Right cardiac atrium (tissue), 5 donors: ENCODE data around the gene TOGARAM2. TPM values are rescaled to one million over a fixed set of nuclear protein-coding genes. Genes with fewer than 3 reads are reported as not detected.

Experiments used
- ATAC-seq, 2 donors: fragments of 200-7000 bp; cut with Tn5 transposase; one replicate each; pipeline versions ENCODE4 v1.8.0 to v1.9.1; 2020; ENCODE audit warnings: moderate library complexity in 2 of 2, mild to moderate bottlenecking in 1 of 2
- DNase-seq, 3 donors: peaks; one replicate each; pipeline ENCODE4 v3.0.0-alpha.2; 2020
- H3K27ac ChIP-seq: one replicate; pipeline ENCODE4 v1.5.1; 2013; ENCODE audit warnings: mild to moderate bottlenecking, low read length, control low read depth, moderate library complexity
- H3K27me3 ChIP-seq: one replicate; pipeline ENCODE4 v1.6.1; 2013; ENCODE audit not compliant: control insufficient read depth, insufficient read depth
- H3K4me1 ChIP-seq: one replicate; pipeline ENCODE4 v1.6.1; 2013; ENCODE audit warnings: low read length; ENCODE audit not compliant: control insufficient read depth, insufficient read depth
- H3K4me3 ChIP-seq: one replicate; pipeline ENCODE4 v1.5.1; 2013; ENCODE audit warnings: low read length, control low read depth
- H3K9me3 ChIP-seq: one replicate; pipeline ENCODE4 v1.6.1; 2013; ENCODE audit warnings: low read length; ENCODE audit not compliant: control insufficient read depth
- WGBS: extraction: QIAGEN DNeasy Blood & Tissue Kit; methylation state at CpG from one replicate; pipeline ENCODE4 v1.1.7; 2013; 5-methylcytosine and 5-hydroxymethylcytosine counted together
- intact Hi-C, 4 donors: fragments of 100-400 bp; cut with DNase I; formaldehyde crosslinking; loops; one replicate each; pipeline versions ENCODE4 v1.11.0 to v1.14.0; 2022 to 2023
- polyA plus RNA-seq: library from polyadenylated mRNA; stranded (reverse); fragments of 200-250 nt; gene quantifications from one replicate; pipeline ENCODE4 v1.2.3, GENCODE V29; 2013
- total RNA-seq, 4 donors: library from RNA; stranded (reverse); fragmentation: NEBNext Ultra II Directional; extraction: Animal tissue kit (Norgen Biotek cat#: 25700); gene quantifications; one replicate each; pipeline ENCODE4 v1.2.1, GENCODE V29; 2021
- donor health status: healthy with polysubstance abuse.
- donor health status: DM: no; HTN: yes; CAD: no.
- donor health status: DM: no; HTN: no; CAD: no.
- donor health status: DM: no; HTN: yes; CAD: no; lungs with severe emphysema.
- donor health status: DM: yes; HTN: yes; CAD: no.

Gene TOGARAM2
- total and polyA plus RNA-seq, 5 donors = 13.6 to 29.5 (median 24.0) TPM

DNA sequence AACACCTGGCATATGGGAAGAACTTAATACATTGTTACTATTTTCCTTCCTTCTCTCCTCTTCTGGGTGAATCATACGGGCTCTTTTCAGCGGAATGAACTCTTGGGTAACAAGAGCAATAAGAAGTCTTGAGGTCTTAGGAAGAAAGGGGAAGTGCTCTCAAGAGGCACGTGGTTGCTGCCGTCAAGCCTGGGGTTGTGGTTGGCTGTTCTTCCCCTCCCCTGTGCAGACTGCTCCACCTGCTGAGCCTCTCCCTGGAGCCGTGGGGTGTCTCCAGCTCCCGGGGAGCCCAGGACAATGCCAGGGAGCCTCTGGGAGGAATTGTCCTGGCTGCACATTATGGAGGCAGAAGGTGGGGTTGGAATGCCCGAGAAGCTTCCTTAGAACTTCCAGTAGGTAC lies 19.4 kb downstream of the TOGARAM2 start:
- no peak overlapping the region for H3K27ac ChIP-seq
- intact Hi-C loops = no loop called here
- no peaks in the 10 kb centered on the region for H3K27me3 ChIP-seq
- H3K9me3 ChIP-seq = no peaks in the 10 kb centered on the region
- no peaks in the 10 kb centered on the region for H3K4me1 ChIP-seq
- ATAC-seq = peak; percentile 42 to 44
- 74% methylated on average over 7 of the region's 7 CpGs for WGBS
- peak in 2 of 3 donors; percentile 44 to 78 for DNase-seq
- H3K4me3 ChIP-seq = no peak overlapping the region

- H3K27ac ChIP-seq = no peak overlapping the region
- no peak for ATAC-seq
- no peaks in the 10 kb centered on the region for H3K9me3 ChIP-seq
- H3K27me3 ChIP-seq = no peaks in the 10 kb centered on the region
- intact Hi-C loops = no loop called here
- no peaks in the 10 kb centered on the region for H3K4me1 ChIP-seq
- WGBS = 72% methylated on average over 5 of the region's 5 CpGs
- DNase-seq = no peak
- H3K4me3 ChIP-seq = no peak overlapping the region
These were observed 19.9 kb downstream of the TOGARAM2 start for GRCh38 chr2:29000956-29001355.

DNA sequence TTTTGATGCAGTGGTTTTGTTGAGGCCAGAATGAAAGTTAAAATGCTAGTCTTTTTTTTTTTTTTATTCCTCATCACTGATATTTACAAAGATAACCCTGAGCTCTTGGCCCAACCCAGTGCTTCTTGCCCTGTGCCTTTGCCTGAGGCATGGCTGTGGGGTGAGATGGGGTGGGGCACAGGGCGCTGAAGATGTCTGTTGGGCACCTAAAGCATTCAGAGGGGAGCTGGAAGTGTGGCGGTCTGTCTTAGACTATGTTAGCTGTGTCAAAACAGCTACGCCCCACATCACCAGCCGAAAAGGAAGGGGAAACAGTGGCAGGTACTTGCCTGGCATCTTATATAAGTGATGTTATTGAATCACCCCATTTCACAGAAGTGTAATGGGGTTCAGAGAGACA lies 20.7 kb downstream of the TOGARAM2 start:
- WGBS = 87% methylated on average over 4 of the region's 4 CpGs
- no peak overlapping the region for H3K4me3 ChIP-seq
- no peaks in the 10 kb centered on the region for H3K27me3 ChIP-seq
- no peak overlapping the region for H3K27ac ChIP-seq
- intact Hi-C loops = no loop called here
- DNase-seq (no peak), ATAC-seq (no peak)
- H3K9me3 ChIP-seq = no peaks in the 10 kb centered on the region
- H3K4me1 ChIP-seq = no peaks in the 10 kb centered on the region

- intact Hi-C loops = no loop called here
- no peak for DNase-seq
- H3K9me3 ChIP-seq = no peaks in the 10 kb centered on the region
- no peaks in the 10 kb centered on the region for H3K27me3 ChIP-seq
- ATAC-seq = no peak
- no peaks in the 10 kb centered on the region for H3K4me1 ChIP-seq
- no peak overlapping the region for H3K27ac ChIP-seq
- H3K4me3 ChIP-seq = no peak overlapping the region
- WGBS = 74% methylated on average over 1 of the region's 1 CpG
These were observed 23.7 kb downstream of the TOGARAM2 start for GRCh38 chr2:29004755-29005154.

DNA sequence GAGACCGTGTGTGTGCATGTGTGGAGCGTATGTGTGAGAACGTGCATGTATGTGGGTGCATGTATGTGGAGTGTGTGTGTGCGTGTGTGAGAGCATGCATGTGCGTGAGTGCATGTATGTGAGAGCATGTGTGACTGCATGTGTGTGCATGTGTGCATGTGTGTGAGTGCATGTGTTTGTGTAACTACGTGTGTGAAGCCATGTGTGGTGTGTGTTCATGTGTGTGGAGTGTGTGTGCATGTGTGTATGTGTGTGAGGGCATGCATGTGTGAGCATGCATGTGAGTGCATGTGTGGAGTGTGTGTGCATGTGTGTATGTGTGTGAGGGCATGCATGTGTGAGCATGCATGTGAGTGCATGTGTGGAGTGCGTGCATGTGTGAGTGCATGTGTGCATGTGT lies 24.2 kb downstream of the TOGARAM2 start:
- ATAC-seq = no peak
- H3K4me1 ChIP-seq = no peaks in the 10 kb centered on the region
- intact Hi-C loops = no loop called here
- 87% methylated on average over 7 of the region's 7 CpGs for WGBS
- H3K9me3 ChIP-seq = no peaks in the 10 kb centered on the region
- DNase-seq = no peak
- H3K27ac ChIP-seq = no peak overlapping the region
- no peak overlapping the region for H3K4me3 ChIP-seq
- H3K27me3 ChIP-seq = no peaks in the 10 kb centered on the region

DNA sequence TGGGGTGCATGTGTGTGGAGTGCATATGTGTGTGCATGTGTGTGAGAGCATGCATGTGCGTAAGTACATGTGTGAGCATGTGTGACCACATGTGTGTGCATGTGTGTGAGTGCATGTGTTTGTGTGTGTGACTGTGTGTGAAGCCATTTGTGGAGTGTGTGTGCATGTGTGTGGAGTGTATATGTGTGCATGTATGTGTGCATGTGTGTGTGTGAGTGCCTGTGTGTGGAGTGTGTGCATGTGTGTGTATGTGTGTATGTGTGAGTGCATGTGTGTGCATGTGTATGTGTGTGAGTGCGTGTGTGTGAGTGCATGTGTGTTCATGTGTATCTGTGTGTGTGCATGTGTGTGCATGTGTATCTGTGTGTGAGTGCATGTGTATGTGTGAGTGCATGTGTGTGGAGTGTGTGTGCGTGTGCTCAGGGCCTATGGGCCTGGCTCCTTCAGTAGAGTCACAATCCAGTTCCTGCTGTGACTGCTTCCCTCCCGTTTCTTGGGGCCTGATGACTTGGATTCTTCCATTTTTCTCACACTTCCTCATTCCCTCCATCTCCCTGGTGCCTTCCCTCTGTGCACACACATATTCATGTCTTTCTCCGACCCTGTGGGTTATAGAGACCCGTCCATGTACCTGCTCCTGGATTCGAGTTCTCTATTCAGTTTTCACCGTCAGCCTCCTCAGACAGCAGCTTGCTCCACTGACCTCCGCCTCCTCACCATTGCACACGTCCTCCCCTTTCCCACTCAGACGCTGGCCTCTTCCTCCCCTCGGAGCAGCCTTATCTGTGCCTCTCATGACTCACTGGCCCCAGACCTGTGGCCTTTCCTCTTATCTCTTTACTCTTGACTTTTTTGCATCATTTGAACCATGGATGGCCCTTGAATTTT lies 25.2 kb downstream of the TOGARAM2 start:
- 63% methylated on average over 12 of the region's 12 CpGs for WGBS
- no peak overlapping the region for H3K4me3 ChIP-seq
- H3K9me3 ChIP-seq = no peaks in the 10 kb centered on the region
- peaks cover 6% of the 10 kb centered on the region for H3K4me1 ChIP-seq
- DNase-seq (peak in 1 of 3 donors; percentile 11), ATAC-seq (no peak)
- no peaks in the 10 kb centered on the region for H3K27me3 ChIP-seq
- intact Hi-C loops = no loop called here
- H3K27ac ChIP-seq = no peak overlapping the region

DNA sequence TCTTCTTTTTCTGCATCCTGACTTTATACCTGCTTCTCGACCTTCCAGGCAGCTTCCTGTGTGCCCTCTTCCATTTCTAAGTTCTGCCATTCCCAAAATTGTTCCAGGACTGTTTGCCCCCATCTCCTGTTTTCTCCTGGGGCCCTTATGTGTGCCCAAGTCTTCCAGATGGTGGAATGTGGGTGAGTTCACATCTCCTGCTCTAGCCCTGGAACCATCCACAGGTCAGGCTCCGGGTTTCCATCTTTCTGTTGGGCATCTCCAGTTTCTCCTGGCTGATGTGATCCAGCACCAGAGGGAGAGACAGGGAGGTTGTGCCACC lies 25.8 kb downstream of the TOGARAM2 start:
- 88% methylated on average over 2 of the region's 2 CpGs for WGBS
- Histone ChIP-seq H3K4me1 (peaks cover 8% of the 10 kb centered on the region), H3K4me3 (no peak overlapping the region), H3K27me3 (no peaks in the 10 kb centered on the region), H3K27ac (no peak overlapping the region), H3K9me3 (no peaks in the 10 kb centered on the region)
- ATAC-seq (no peak), DNase-seq (no peak)
- intact Hi-C loops = no loop called here

DNA sequence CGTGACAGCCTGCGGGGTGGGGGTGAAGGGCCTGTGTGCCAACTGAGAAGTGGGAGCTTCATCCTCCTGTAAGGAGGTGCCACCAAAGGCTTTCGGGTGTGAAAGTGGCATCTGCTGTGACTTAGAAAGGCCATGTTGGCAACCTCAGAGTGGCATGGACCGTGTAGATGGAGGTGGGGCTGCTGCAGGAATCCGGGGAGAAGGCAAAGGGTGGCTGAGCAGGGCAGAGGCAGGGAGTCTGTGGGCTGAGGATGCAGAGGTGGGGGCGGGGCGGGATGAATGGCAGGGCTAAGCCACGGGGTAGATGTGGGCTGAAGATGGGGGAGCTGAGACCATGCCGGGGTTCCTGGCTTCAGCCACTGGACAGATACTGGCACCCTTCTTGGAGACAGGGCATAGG lies 28.2 kb downstream of the TOGARAM2 start:
- no peak overlapping the region for H3K27ac ChIP-seq
- H3K4me1 ChIP-seq = peaks cover 12% of the 10 kb centered on the region
- no peaks in the 10 kb centered on the region for H3K9me3 ChIP-seq
- no peaks in the 10 kb centered on the region for H3K27me3 ChIP-seq
- DNase-seq (no peak), ATAC-seq (no peak)
- WGBS = 89% methylated on average over 9 of the region's 9 CpGs
- intact Hi-C loops = no loop called here
- H3K4me3 ChIP-seq = no peak overlapping the region

GRCh38 chr2:29009711-29010677 lies 28.9 kb downstream of the TOGARAM2 start:
- peak in 1 of 3 donors; percentile 49 for DNase-seq
- H3K27ac ChIP-seq = peak overlapping the region; percentile 44
- intact Hi-C loops = loop anchor here in 2 of 4 donors (5.0 to 10.0 kb wide), 2 partner anchors 43 to 105 kb away; partner anchors contain the start of gene CLIP4 (in 2 of the 2)

GRCh38 chr2:29010946-29011345 lies 29.8 kb downstream of the TOGARAM2 start:
- no peak overlapping the region for H3K4me3 ChIP-seq
- peaks cover 14% of the 10 kb centered on the region for H3K4me1 ChIP-seq
- H3K27ac ChIP-seq = peak overlapping the region; percentile 93
- H3K9me3 ChIP-seq = no peaks in the 10 kb centered on the region
- DNase-seq = peak in 2 of 3 donors; percentile 71 to 73
- ATAC-seq = peak in 1 of 2 donors; percentile 1
- 22% methylated on average over 7 of the region's 7 CpGs for WGBS
- H3K27me3 ChIP-seq = no peaks in the 10 kb centered on the region
- intact Hi-C loops = loop anchor here in 2 of 4 donors (5.0 to 10.0 kb wide), 2 partner anchors 44 to 104 kb away; partner anchors contain the start of gene CLIP4 (in 2 of the 2)

More at GRCh38 chr2:29009711-29010677, 28.9 kb downstream of the TOGARAM2 start:
- no peak for ATAC-seq
- H3K9me3 ChIP-seq = no peaks in the 10 kb centered on the region
- 83% methylated on average over 26 of the region's 26 CpGs for WGBS
- no peak overlapping the region for H3K4me3 ChIP-seq
- H3K27me3 ChIP-seq = no peaks in the 10 kb centered on the region
- peaks cover 12% of the 10 kb centered on the region for H3K4me1 ChIP-seq
